Measurements from ENCODE around the gene LRP1. TPM values are rescaled to one million over a fixed set of nuclear protein-coding genes. Genes with fewer than 3 reads are reported as not detected.

LRP1 gene
- total RNA-seq, 6 experiments from 2014 or later: 187 to 332 (median 201) TPM

DNA sequence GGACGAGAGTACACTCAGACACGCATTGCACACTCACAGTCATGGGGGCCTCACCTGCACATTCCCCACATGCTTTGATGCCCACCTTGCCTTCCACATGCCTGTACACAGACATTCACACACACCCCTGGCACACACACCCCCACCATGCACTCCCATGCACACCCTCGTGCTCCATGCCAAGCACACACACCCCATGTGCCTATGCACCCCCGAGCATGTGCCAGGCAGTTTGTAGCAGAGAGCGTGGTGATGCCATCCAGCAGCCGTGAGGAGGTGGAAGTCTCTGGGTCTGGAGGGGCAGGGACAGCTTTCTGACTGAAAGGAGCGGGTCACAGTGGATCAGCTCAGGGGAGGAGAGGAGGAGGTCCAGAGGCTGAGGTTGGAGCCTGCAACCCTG is 77.6 kb downstream of the LRP1 start:
- H3K36me3 Mint-ChIP-seq (ENCODE audit: low read depth): peaks cover 18% of the 10 kb centered on the region; the same call in 1 of the 2 replicates
- peaks cover 16% of the 10 kb centered on the region for H3K27me3 Mint-ChIP-seq (ENCODE audit: insufficient read depth)
- DNase-seq: no peak
- TF ChIP-seq, protein P1, sequence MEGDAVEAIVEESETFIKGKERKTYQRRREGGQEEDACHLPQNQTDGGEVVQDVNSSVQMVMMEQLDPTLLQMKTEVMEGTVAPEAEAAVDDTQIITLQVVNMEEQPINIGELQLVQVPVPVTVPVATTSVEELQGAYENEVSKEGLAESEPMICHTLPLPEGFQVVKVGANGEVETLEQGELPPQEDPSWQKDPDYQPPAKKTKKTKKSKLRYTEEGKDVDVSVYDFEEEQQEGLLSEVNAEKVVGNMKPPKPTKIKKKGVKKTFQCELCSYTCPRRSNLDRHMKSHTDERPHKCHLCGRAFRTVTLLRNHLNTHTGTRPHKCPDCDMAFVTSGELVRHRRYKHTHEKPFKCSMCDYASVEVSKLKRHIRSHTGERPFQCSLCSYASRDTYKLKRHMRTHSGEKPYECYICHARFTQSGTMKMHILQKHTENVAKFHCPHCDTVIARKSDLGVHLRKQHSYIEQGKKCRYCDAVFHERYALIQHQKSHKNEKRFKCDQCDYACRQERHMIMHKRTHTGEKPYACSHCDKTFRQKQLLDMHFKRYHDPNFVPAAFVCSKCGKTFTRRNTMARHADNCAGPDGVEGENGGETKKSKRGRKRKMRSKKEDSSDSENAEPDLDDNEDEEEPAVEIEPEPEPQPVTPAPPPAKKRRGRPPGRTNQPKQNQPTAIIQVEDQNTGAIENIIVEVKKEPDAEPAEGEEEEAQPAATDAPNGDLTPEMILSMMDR (IDR thresholded peaks at IDR 0.05): no peak
- H3K4me3 Mint-ChIP-seq: no peak overlapping the region
- H3K9me3 Mint-ChIP-seq: no peaks in the 10 kb centered on the region; the same call in 1 of the 2 replicates
- H3K27ac Mint-ChIP-seq: no peak overlapping the region
- no peaks in the 10 kb centered on the region for H3K4me1 Mint-ChIP-seq (ENCODE audit: low read depth)

DNA sequence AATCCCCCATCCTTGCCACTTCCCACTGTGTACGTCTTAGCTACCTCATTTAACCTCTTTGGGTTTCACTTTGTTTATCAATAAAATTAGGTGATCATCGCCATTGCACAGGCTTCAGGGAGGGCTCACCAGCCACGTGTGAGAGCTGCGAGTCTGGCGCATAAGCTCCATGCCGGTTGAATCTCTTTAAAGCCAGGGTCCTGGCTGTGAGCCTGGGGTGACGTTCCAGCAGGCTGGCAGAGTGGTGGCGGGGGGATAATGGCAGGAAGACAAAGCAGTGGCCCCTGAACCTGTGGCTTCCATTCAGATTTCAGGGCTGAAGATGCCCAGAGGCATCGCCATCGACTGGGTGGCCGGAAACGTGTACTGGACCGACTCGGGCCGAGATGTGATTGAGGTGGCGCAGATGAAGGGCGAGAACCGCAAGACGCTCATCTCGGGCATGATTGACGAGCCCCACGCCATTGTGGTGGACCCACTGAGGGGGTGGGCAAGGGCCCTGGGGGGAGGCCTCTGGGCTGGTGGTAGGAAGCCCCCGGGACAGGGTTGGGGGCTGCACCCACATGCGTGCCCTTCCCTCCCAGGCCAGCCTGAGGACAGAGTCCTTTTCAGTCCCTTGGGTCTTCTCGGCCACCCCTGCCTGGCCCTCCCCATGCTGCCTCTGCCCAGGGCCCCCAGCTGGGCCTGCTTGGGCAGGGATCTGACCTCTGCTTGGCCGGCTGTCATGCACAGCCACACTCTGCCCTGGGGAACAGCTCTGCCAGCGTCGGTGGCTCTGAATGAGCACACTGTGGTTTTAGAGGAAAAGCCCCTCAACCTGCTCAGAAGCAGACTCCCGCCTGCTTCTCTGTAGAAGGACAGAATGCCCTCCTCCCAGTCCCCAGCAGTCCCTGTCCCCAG is 79.7 kb downstream of the LRP1 start:
- Mint-ChIP-seq H3K9me3 (no peaks in the 10 kb centered on the region; the same call in 1 of the 2 replicates), H3K36me3 (ENCODE audit: low read depth) (peaks cover 13% of the 10 kb centered on the region; the same call in 1 of the 2 replicates), H3K4me1 (ENCODE audit: low read depth) (no peaks in the 10 kb centered on the region), H3K27me3 (ENCODE audit: insufficient read depth) (peaks cover 13% of the 10 kb centered on the region), H3K27ac (no peak overlapping the region; the same call in 1 of the 2 replicates), H3K4me3 (no peak overlapping the region)
- TF ChIP-seq, protein P1 (IDR thresholded peaks at IDR 0.05): no peak
- no peak for DNase-seq

DNA sequence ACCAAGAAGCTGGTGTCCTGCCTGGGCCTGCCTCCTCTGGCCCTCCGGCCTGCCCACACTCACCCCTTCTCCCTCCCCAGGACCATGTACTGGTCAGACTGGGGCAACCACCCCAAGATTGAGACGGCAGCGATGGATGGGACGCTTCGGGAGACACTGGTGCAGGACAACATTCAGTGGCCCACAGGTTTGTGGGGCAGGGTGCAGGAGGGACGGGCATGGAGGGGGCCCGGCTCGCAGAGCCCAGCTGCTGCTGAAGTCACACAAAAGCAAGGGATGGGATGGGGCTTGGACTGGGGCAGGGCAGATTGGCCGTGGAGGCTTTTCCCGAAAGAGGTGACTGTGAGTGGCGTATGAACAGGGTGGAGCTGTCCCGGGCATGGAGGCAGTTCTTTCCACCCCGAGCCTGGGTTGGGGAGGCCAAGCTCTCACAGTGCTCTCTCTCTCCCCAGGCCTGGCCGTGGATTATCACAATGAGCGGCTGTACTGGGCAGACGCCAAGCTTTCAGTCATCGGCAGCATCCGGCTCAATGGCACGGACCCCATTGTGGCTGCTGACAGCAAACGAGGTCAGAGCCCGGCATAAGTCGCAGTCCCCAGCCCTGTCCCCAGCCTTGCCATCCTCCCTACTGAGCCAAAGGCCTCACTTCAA is 80.5 kb downstream of the LRP1 start:
- TF ChIP-seq, protein P1 (IDR thresholded peaks at IDR 0.05): no peak
- DNase-seq: no peak
- Mint-ChIP-seq H3K4me3 (no peak overlapping the region), H3K9me3 (no peaks in the 10 kb centered on the region; the same call in 1 of the 2 replicates), H3K36me3 (ENCODE audit: low read depth) (peaks cover 19% of the 10 kb centered on the region; the same call in 1 of the 2 replicates), H3K4me1 (ENCODE audit: low read depth) (peaks cover 6% of the 10 kb centered on the region), H3K27me3 (ENCODE audit: insufficient read depth) (peaks cover 13% of the 10 kb centered on the region), H3K27ac (no peak overlapping the region; the same call in 1 of the 2 replicates)

DNA sequence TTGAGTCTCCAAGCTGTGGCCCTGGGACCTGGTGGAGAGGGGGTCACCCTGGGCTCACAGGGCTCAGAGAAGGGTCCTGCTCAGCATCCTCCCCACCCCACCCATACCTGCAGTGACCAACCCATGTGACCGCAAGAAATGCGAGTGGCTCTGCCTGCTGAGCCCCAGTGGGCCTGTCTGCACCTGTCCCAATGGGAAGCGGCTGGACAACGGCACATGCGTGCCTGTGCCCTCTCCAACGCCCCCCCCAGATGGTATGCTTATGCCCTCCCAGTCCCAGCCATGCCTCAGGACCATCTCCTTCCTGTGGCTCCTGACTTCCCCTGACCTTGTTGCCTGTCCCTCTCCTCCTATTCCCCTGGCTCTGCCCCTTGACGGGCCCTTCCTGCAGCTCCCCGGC is 81.6 kb downstream of the LRP1 start:
- peaks cover 23% of the 10 kb centered on the region; the same call in 1 of the 2 replicates for H3K36me3 Mint-ChIP-seq (ENCODE audit: low read depth)
- no peaks in the 10 kb centered on the region; the same call in 1 of the 2 replicates for H3K9me3 Mint-ChIP-seq
- 0 out of 2 replicates have a peak overlapping the region, but pooled peaks have one; percentile 11 for H3K4me3 Mint-ChIP-seq
- TF ChIP-seq, protein P1 (IDR thresholded peaks at IDR 0.05): no peak
- peaks cover 22% of the 10 kb centered on the region for H3K27me3 Mint-ChIP-seq (ENCODE audit: insufficient read depth)
- peaks cover 15% of the 10 kb centered on the region for H3K4me1 Mint-ChIP-seq (ENCODE audit: low read depth)
- DNase-seq: no peak
- H3K27ac Mint-ChIP-seq: peak overlapping the region; percentile 25; the same call in 1 of the 2 replicates

DNA sequence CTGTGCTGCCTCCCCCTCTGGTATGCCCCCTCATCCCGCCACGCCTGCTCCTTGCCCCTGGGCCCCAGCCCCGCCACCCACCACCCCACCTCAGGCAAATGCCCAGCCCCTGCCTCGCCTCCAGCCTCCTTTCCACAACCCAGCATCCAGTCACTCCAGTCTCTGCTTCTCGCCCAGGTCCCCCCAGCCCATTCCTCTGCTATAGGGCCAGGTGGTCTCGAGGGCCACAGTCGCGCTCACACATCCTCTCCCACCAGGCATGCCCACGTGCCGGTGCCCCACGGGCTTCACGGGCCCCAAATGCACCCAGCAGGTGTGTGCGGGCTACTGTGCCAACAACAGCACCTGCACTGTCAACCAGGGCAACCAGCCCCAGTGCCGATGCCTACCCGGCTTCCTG is 82.2 kb downstream of the LRP1 start:
- H3K36me3 Mint-ChIP-seq (ENCODE audit: low read depth): peaks cover 23% of the 10 kb centered on the region; the same call in 1 of the 2 replicates
- TF ChIP-seq, protein P1 (IDR thresholded peaks at IDR 0.05): no peak
- no peaks in the 10 kb centered on the region; the same call in 1 of the 2 replicates for H3K9me3 Mint-ChIP-seq
- H3K27ac Mint-ChIP-seq: no peak overlapping the region
- peaks cover 26% of the 10 kb centered on the region for H3K27me3 Mint-ChIP-seq (ENCODE audit: insufficient read depth)
- DNase-seq: no peak
- no peak overlapping the region for H3K4me3 Mint-ChIP-seq
- peaks cover 18% of the 10 kb centered on the region for H3K4me1 Mint-ChIP-seq (ENCODE audit: low read depth)

Data from HFFc6 (cell line).